Effector CD8-positive, alpha-beta T cell (primary cell): Measurements from ENCODE around the gene GTPBP4.
"Not testable (repeated sequence)": the region's sequence is repeated elsewhere in the genome, so short reads cannot be mapped to it uniquely, and the experiment has no call there.

ENCODE experiments used
- DNase-seq: peaks from one replicate; lab custom pipeline; 2025; lab: John Stamatoyannopoulos, UW

Gene GTPBP4

DNA sequence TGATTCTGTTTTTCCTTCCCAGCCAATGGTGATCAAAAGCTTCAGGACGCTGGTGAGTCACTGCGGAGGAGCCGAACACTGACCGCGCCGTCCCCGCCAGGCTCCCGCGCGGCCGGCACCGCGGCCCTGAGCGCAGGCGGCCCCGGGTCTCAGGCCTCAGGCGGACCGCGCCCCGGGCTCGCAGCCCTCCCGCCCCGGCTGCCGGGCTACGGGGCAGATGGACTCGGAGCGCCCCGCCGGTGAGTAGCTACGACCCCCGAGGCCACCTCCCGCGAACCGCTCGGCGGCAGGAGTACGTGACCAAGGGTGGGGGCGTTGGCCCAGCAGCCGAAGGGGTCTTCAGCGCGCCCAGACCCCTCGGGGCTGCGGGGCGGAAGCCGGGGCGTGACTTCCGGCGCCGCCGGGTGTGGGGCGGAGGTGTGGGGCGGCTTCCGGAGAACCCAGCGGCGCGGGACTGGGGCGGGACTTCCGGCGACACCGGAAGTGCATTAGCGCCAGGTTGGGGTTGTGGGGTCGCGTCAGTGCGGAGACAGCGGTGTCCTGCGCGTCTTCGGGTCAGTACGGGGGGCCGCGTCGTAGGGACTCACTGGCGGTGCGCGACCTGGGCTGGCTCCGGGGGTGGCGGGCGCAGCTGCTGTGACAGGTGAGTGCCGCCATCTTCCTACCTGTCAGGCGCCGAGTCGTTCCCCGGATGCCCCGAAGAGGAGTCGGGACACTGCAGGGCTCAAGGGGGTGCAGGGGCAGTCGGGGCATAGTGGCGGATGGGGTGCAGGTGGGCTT is 68.3 kb downstream of the GTPBP4 start, which contains the start of gene WDR37:
TSS of gene WDR37 (plus strand) at position 60 of the 780 bp plus-strand sequence. CDS start 15,771 bp downstream, outside the sequence.
- peak; percentile 79 for DNase-seq

DNA sequence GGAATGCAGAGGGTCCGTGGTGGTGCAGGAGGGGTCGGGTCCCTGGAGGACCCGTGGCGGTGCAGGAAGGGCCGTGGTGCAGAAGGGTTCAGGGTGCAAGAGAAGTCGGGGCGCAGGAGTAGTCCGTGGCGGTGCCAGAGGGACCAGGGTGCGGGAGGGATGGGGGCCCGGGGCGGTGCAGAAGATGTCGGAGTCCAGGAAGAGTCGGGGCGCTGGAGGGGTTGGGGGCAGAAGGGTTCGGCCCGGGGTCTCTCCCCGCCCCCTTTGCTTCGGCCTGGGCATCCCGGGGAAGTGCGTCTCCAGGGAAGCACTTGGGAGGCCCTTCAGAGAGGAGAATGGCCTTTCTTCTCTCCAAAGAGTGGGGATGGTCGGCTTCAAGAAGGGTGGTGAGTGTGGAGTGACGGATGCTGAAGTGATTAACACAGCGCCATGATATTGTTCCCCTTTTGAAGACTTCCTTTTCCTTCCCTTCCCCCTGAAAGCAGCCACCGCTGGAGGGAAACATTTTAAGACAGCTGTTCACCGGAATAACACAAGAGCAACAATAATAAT is 68.9 kb downstream of the GTPBP4 start:
- DNase-seq = no peak

DNA sequence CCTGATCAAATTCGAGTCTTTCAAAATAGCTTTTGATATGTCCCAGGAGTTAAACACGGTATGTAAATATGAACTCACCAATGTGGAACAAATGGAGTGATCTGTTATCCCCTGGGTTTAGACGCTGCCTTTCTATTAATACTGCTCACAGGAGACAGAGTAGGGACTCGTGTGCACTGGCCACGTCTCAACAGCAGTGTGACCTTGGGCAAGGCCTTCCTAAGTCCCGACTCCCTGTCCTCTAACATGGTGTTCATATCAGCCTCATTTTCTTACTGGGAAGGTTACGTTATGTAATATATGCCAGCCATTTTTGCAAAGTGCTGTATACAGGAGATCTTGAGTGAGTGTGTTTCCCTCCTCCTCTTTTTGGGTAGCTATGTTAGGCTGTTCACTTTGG is 69.8 kb downstream of the GTPBP4 start:
- DNase-seq = no peak

DNA sequence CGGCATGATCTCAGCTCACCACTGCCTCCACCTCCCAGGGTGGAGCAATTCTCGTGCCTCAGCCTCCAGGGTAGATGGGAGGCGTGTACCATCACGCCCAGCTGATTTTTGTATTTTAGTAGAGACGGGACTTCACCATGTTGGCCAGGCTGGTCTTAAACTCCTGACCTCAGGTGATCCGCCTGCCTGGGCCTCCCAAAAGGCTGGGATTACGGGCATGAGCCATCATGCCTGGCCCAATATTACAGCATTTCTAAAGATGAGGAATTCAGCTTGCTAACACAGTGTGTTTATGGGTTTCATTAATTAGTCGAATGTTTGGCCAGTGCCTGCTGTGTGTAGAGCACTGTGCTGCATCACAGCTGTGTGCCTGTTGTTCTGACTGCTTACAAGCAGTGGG is 71.7 kb downstream of the GTPBP4 start:
- no peak for DNase-seq

DNA sequence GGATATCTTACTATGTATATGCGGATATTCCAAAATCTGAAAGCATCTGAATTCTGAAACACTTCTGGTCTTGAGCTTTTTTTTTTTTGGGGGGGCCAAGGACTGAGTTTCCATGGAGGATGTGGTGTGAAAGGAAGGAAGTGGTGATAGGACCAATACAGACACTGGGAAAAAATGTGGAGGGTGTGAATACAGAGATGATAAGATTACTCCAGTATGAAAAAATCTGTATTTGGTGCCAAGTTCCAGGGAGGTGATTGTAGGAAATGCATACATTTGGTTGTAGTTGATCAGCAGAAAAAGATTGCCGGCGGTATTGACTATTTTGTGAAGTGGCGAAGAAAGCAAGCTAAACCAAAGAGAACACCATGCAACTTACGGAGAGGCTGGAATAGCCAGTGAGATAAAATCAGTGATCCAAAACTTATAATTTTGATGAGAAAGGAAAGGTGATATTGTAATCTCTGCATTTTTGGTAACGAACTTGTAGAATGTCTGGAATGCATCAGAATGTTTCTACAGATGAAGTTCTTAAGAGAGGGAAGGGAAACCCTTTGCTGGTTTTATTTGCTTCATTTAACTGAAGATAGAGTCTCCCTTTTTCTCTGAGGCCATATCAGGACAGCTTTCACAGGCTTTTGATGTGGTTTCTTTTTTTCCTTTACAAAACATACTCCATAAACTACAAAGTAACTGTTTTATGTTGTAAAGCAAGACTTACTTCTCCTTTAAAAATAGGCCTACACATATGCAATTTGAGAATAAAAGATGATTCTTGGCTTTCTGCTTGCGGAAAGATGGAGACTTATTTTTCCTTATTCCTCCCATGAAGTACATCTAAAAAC is 73.9 kb downstream of the GTPBP4 start:
- DNase-seq = no peak

DNA sequence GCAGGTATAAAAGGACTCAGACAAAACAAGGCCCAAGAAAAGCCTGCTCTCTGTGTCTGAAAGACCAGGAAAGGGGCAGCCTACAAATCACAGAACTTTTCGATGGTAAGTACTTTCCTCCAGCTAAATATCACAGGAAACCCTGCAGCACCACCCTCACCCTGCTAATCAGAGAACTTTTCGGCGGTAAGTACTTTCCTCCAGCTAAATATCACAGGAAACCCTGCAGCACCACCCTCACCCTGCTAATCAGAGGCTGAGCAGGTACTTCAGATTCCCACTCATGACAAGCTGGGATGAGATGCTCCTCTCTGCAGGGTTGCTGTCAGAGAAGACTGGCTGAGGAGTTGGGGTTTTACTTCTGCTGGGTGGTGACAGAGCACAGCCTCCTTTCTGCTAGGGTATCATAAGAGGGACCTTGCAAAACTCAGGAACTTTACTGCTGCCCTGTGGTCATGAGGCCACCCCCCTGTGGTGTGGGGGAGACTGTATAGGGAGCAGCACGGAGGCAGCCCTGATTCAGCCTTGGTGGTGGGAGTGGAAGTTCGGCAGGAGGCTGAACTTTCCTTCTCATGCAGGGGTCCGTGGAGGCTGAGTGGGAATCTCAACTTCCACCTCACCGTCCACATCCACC is 75.1 kb downstream of the GTPBP4 start:
- DNase-seq = no peak

DNA sequence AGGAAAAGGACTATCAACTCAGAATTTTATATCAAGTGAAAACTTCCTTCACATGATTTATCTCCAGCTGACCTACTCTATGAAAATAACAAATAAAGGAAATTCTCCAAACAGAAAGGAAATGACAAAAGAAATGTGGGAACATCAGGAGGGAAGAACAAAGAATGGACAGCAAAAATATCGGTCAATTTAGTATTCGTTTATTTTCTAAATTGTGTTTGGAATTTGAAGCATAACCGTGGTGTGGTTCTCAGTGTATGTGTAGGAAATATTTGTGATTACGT is 76.7 kb downstream of the GTPBP4 start:
- no peak for DNase-seq

DNA sequence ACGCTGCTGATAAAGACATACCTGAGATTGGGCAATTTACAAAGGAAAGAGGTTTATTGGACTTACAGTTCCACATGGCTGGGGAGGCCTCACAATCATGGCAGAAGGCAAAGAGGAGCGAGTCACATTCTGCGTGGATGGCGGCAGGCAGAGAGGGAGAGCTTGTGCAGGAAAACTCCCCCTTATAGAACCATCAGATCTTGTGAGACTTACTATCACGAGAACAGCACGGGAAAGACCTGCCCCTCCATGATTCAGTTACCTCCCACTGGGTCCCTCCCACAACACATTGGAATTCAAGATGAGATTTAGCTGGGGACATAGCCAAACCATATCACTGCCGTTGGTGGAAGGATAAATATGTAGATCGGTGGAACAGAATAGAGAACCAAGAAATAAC is 78.5 kb downstream of the GTPBP4 start:
- not testable (repeated sequence) for DNase-seq

DNA sequence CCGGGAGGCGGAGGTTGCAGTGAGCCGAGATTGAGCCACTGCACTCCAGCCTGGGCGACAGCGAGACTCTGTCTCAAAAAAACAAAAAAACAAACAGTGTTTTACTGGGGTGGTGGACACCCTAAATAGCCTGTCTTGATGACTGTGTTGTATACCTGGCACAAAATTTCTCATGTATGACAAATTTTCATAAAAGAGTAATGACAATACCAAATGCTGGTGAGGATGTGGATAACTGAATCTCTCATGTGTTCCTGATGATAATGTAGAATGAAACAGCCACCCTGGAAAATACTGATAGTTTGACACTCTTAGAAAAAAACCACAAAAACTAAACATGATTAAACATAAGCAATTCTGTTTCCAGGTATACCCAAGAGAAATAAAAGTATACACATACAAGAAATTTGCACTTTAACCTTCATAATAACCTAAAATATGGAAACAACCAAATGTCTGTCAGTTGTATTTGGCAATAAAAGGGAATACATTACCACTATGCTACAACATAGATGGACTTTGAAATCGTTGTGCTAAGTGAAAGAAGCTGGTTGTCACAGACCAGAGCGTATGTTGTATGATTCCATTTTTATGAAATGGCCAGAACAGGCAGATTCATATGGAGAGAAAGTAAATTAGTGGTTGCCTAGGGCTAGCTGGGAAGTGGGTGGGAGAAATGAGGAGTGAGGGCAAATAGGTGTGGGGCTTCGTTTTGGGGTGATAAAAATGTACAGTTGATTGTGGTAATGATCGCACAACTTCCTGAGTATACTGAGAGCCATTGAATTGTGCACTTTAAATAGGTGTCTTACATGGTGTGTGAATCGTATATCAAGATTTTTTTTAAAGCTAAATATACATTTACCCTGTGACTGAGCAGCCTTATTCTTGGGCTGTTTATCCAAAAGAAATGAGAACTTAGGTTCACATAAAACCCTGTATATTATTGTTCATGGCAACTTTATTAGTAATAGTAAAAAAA is 80.4 kb downstream of the GTPBP4 start:
- no peak for DNase-seq
